Motor neuron (in vitro differentiated cells): ENCODE measurements around the gene HNRNPA0. TPM values are rescaled to one million over a fixed set of nuclear protein-coding genes. Genes with fewer than 3 reads are reported as not detected.

ENCODE experiments used
- ATAC-seq, 8 experiments: fragments of 200-7000 bp; cut with Tn5 transposase; replicated peaks in 6 of 8; 2 replicates each; pipeline ENCODE4 v1.8.0; 2021; ENCODE audit warnings: mild to moderate bottlenecking in 8 of 8, moderate library complexity in 8 of 8
- H3K27ac ChIP-seq, 2 donors: fragments of 250-450 bp; sonication (Bioruptor Pico); 2 replicates each; pipeline ENCODE4 v1.9.0; 2021; ENCODE audit warnings: antibody characterized with exemption in 2 of 2, mild to moderate bottlenecking in 2 of 2, moderate library complexity in 1 of 2
- H3K4me1 ChIP-seq, 2 donors: fragments of 250-450 bp; sonication (Bioruptor Pico); replicated peaks in 1 of 2; 2 replicates each; pipeline ENCODE4 v1.6.1; 2021; ENCODE audit warnings: antibody characterized with exemption in 2 of 2, mild to moderate bottlenecking in 2 of 2, moderate library complexity in 1 of 2
- H3K4me3 ChIP-seq, 5 donors: fragments of 250-450 bp; sonication (Bioruptor Pico); 2 replicates each; pipeline ENCODE4 v1.9.0; 2021; ENCODE audit warnings: antibody characterized with exemption in 5 of 5, mild to moderate bottlenecking in 5 of 5, moderate library complexity in 4 of 5
- WGBS, 10 experiments: fragments of 450-650 bp; shearing (Covaris generic); methylation state at CpG; one replicate each; pipeline ENCODE4 v1.0.0; 2022; 5-methylcytosine and 5-hydroxymethylcytosine counted together
- in situ Hi-C, 9 experiments: fragments of 400-800 bp; cut with MboI; loops; one replicate each; pipeline ENCODE4 v1.15.0; 2021; ENCODE audit warnings: low sequenced_read_pairs in 9 of 9, low pct_unique_long_range_greater_than_20kb in 2 of 9; ENCODE audit not compliant: unreplicated experiment in 9 of 9
- total RNA-seq, 8 experiments: library from RNA; unstranded; fragments of 300-600 nt; gene quantifications; 2 replicates each; pipeline versions ENCODE4 v1.2.3 to v1.2.4, GENCODE V29; 2022

The HNRNPA0 gene
- total RNA-seq, 8 experiments from 2014 or later, result 10.7 to 63.9 (median 26.1) TPM

- 0 to 17% (median 0%) methylated on average over 1 to 21 of the region's 63 CpGs; no CpG with 5 or more reads in 5 of the 10 experiments for WGBS, 10 experiments
- Histone ChIP-seq H3K4me1 (peaks cover 7 to 16% of the 10 kb centered on the region in 2 donors), H3K27ac (peak overlapping the region; percentile 99), H3K4me3 (peak overlapping the region; percentile 60 to 92 (median 80))
- in situ Hi-C loops, result loop anchor here in 2 of 9 experiments (25.0 kb wide), 1 partner anchor 384 kb away; the partner anchor contains the start of gene NME5 (in 2 of the 2)
- ATAC-seq, result no peak
Measured at GRCh38 chr5:137752905-137753690, 1.1 kb downstream of the HNRNPA0 start.

GRCh38 chr5:137751869-137752491, 2.2 kb downstream of the HNRNPA0 start:
- ATAC-seq, result no peak
- 0 to 5% (median 0%) methylated on average over 1 to 7 of the region's 7 CpGs for WGBS, 10 experiments
- in situ Hi-C loops, result loop anchor here in 2 of 9 experiments (25.0 kb wide), 1 partner anchor 385 kb away; the partner anchor contains the start of gene NME5 (in 2 of the 2)
- no peak overlapping the region for H3K27ac ChIP-seq
- peak overlapping the region; percentile 60 to 92 (median 80) for H3K4me3 ChIP-seq
- peaks cover 7 to 16% of the 10 kb centered on the region in 2 donors for H3K4me1 ChIP-seq

DNA sequence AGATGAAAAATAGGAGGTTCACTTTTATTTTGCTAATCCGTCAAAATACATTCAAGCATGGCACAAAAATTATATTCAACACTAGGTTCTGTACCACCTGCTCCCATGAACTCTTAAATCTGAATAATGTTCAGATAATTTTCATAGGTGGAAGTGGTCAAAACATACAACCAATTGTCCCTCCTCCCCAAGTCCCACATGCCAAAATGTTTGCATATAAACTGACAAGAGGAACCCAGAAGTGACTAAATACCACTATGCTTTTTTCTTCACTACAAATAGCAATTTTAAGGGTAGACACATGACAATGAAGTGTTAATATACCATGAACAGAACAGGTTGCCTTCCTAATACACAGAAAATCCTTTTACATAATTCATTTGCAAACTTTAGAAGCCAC, 3.7 kb downstream of the HNRNPA0 start:
- in situ Hi-C loops, result loop anchor here in 2 of 9 experiments (25.0 kb wide), 1 partner anchor 387 kb away; the partner anchor contains the start of gene NME5 (in 2 of the 2)
- Histone ChIP-seq H3K4me3 (no peak overlapping the region), H3K4me1 (peaks cover 7 to 16% of the 10 kb centered on the region in 2 donors), H3K27ac (no peak overlapping the region)
- 90 to 100% (median 100%) methylated on average over 1 of the region's 1 CpG; no CpG with 5 or more reads in 4 of the 10 experiments for WGBS, 10 experiments
- ATAC-seq, result no peak

- Histone ChIP-seq H3K4me1 (peaks cover 7 to 12% of the 10 kb centered on the region in 2 donors), H3K4me3 (no peak overlapping the region), H3K27ac (no peak overlapping the region)
- in situ Hi-C loops, result loop anchor here in 4 of 9 experiments (10.0 to 25.0 kb wide), 2 partner anchors 111 to 123 kb away; no protein-coding TSS in a partner anchor
- 54 to 100% (median 84%) methylated on average over 1 to 2 of the region's 2 CpGs; no CpG with 5 or more reads in 3 of the 10 experiments for WGBS, 10 experiments
- no peak for ATAC-seq
Measured at GRCh38 chr5:137747848-137748247, 6.3 kb downstream of the HNRNPA0 start.

DNA sequence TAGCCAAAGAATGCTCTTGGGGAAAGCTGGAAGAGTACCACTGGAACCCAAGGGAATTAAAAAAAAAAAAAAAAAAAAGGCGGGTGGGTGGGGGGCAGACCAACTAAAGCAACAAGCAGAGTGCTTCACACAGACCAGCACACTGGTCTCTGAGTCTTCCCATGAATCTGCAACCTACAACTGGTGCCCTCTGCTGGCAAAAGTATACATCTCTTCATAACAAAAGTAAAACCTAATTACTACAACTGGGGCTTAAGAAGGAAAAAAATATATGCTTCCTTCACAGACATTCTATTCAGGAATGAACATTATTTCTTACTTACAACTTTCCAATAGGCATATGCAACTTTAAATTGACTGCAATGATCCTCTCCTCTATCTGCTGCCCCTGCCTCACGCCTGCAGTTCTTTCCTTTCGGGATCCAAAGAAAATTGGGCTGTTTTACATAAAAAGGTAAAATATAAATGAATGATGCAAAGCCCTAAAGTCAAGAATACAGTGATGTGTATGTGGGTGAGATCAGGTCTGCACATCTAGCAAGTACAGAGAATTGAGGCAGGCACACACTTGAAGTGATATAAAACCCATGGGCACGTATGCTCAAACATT, 11.0 kb downstream of the HNRNPA0 start:
- H3K4me3 ChIP-seq, result no peak overlapping the region
- in situ Hi-C loops, result loop anchor here in 4 of 9 experiments (10.0 to 25.0 kb wide), 2 partner anchors 106 to 118 kb away; no protein-coding TSS in a partner anchor
- H3K27ac ChIP-seq, result no peak overlapping the region
- ATAC-seq, result peak; percentile 54 to 88 (median 78)
- 0 to 100% (median 68%) methylated on average over 1 to 4 of the region's 4 CpGs; no CpG with 5 or more reads in 1 of the 10 experiments for WGBS, 10 experiments
- no peaks in the 10 kb centered on the region for H3K4me1 ChIP-seq

DNA sequence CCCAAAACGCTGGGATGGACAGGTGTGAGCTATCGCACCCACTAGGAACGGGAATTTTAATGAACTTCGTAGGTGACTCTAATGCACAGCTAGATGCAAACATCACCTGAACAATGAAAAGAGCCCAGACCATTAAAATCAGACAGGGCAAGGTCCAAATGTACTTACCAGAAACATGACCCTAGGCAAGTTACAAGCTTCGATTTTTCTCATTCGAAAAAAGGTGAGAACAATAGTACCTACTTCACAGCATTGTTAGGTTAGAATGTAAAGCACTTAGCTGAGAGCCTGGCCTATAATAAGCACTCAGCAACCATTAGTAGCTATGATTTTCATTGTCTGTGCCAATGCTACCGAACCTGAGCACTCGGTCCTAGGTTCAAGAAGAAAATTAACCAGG, 12.4 kb downstream of the HNRNPA0 start:
- WGBS, 10 experiments, result 35 to 75% (median 63%) methylated on average over 1 to 8 of the region's 8 CpGs; no CpG with 5 or more reads in 3 of the 10 experiments
- Histone ChIP-seq H3K4me3 (no peak overlapping the region), H3K27ac (no peak overlapping the region), H3K4me1 (no peaks in the 10 kb centered on the region)
- in situ Hi-C loops, result loop anchor here in 4 of 9 experiments (10.0 to 25.0 kb wide), 2 partner anchors 104 to 117 kb away; no protein-coding TSS in a partner anchor
- no peak for ATAC-seq

- no peak overlapping the region for H3K4me3 ChIP-seq
- no peaks in the 10 kb centered on the region for H3K4me1 ChIP-seq
- 60 to 100% (median 83%) methylated on average over 1 to 4 of the region's 4 CpGs; no CpG with 5 or more reads in 3 of the 10 experiments for WGBS, 10 experiments
- no peak for ATAC-seq
- no peak overlapping the region for H3K27ac ChIP-seq
- in situ Hi-C loops, result loop anchor here in 5 of 9 experiments (10.0 to 25.0 kb wide), 3 partner anchors 75 to 115 kb away; no protein-coding TSS in a partner anchor
Measured at GRCh38 chr5:137739737-137740136, 14.4 kb downstream of the HNRNPA0 start.

DNA sequence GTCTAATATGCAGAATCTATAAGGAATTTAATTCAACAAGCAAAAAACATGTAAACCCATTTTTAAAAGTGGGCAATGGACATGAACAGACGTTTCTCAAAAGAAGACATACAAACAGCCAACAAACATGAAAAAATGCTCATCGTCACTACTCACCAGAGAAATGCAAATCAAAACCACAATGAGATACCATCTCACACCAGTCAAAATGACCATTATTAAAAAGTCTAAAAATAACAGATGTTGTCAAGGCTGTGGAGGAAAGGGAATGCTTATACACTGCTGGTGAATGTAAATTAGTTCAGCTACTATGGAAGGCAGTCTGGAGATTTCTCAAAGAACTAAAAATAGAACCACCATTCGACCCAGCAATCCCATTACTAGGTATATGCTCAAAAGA, 15.2 kb downstream of the HNRNPA0 start:
- H3K4me1 ChIP-seq, result peaks cover 5 to 7% of the 10 kb centered on the region in 2 donors
- WGBS, 10 experiments, result 10 to 92% (median 53%) methylated on average over 2 to 3 of the region's 3 CpGs; no CpG with 5 or more reads in 2 of the 10 experiments
- in situ Hi-C loops, result loop anchor here in 4 of 9 experiments (10.0 to 25.0 kb wide), 2 partner anchors 74 to 102 kb away; no protein-coding TSS in a partner anchor
- H3K4me3 ChIP-seq, result no peak overlapping the region
- H3K27ac ChIP-seq, result no peak overlapping the region
- no peak for ATAC-seq

GRCh38 chr5:137737349-137738131, 16.6 kb downstream of the HNRNPA0 start:
- in situ Hi-C loops, result loop anchor here in 4 of 9 experiments (10.0 to 25.0 kb wide), 2 partner anchors 73 to 100 kb away; no protein-coding TSS in a partner anchor
- Histone ChIP-seq H3K4me1 (peaks cover 12 to 14% of the 10 kb centered on the region in 2 donors), H3K4me3 (no peak overlapping the region), H3K27ac (no peak overlapping the region)
- WGBS, 10 experiments, result 0 to 100% (median 85%) methylated on average over 1 to 5 of the region's 5 CpGs; no CpG with 5 or more reads in 2 of the 10 experiments
- ATAC-seq, result peak in 1 of 8 experiments; percentile 5

DNA sequence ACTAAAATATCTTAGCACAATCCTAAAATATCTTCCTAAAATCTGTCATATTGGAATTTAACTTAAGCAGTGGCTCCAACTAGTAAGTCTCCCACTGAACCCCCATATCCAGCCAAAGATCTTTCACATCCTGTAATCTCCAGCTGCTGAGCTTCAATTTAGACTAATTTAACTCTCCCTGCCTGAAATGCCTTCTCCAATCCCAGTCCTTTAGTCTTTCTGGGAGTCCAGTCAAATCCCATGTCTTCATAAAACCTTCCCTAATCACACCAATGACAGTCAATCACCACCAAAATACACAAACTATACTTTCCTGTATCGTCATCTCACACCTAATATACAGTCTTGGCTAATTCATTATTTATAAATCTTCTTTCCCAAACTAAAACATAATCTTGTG, 17.7 kb downstream of the HNRNPA0 start:
- ATAC-seq, result no peak
- in situ Hi-C loops, result loop anchor here in 4 of 9 experiments (10.0 to 25.0 kb wide), 2 partner anchors 72 to 99 kb away; no protein-coding TSS in a partner anchor
- WGBS, 10 experiments, result 57 to 100% (median 100%) methylated on average over 1 of the region's 1 CpG; no CpG with 5 or more reads in 4 of the 10 experiments
- Histone ChIP-seq H3K27ac (no peak overlapping the region), H3K4me3 (no peak overlapping the region), H3K4me1 (peaks cover 12 to 14% of the 10 kb centered on the region in 2 donors)

- peak within 1 kb of the TSS; percentile 46 to 66 for H3K27ac ChIP-seq
- peaks cover 12 to 14% of the 10 kb centered on the region in 2 donors for H3K4me1 ChIP-seq
- 0% methylated on average over 1 to 3 of the region's 12 CpGs; no CpG with 5 or more reads in 6 of the 10 experiments for WGBS, 10 experiments
- in situ Hi-C loops, result loop anchor here in 4 of 9 experiments (10.0 to 25.0 kb wide), 2 partner anchors 71 to 98 kb away; no protein-coding TSS in a partner anchor
- peak; percentile 73 to 95 (median 94) for ATAC-seq
- H3K4me3 ChIP-seq, result peak within 1 kb of the TSS; percentile 46 to 59 (median 49)
Measured at GRCh38 chr5:137735555-137736284, 18.4 kb downstream of the HNRNPA0 start, which contains the start of gene KLHL3. Gene KLHL3 (minus strand): TSS chr5:137736089. CDS start chr5:137735646, 443 bp downstream.
